Endothelial cell of umbilical vein (primary cell): ENCODE measurements around the gene DEXI. TPM values are rescaled to one million over a fixed set of nuclear protein-coding genes. Genes with fewer than 3 reads are reported as not detected.

Experiments
- BruUV-seq: library from RNA; stranded (reverse); fragments of 400-500 nt; replicated peaks from 2 replicates; lab custom pipeline; 2021; lab: Mats Ljungman, UMichigan
- CTCF ChIA-PET: fragments of 300-600, 350-600 bp; sonication (Branson Sonifier 250); formaldehyde crosslinking; loops from one replicate; lab custom pipeline; 2021; ENCODE audit warnings: antibody characterized with exemption, inconsistent platforms; lab: Charles Lee
- POLR2A ChIA-PET: fragments of 300-600, 350-600 bp; sonication (Branson Sonifier 250); formaldehyde crosslinking; loops from one replicate; lab custom pipeline; 2021; ENCODE audit warnings: antibody characterized with exemption, inconsistent platforms; lab: Charles Lee
- DNase-seq: peaks from one replicate; pipeline ENCODE4 v3.0.0-alpha.2; 2011; ENCODE audit warnings: low read depth, low spot score
- FAIRE-seq: peaks from 2 replicates; lab custom pipeline; 2011; peaks lifted over from hg19 to GRCh38; lab: Jason Lieb, UNC
- H2AFZ ChIP-seq: 2 replicates; pipeline ENCODE4 v1.6.0; 2012; ENCODE audit warnings: low read depth, low read length, control low read depth, inconsistent platforms
- H3K27ac ChIP-seq: 2 replicates; pipeline ENCODE4 v1.5.1; 2011; ENCODE audit warnings: low read depth, mild to moderate bottlenecking, control low read depth, low read length, moderate library complexity; ENCODE audit not compliant: insufficient read depth
- H3K27me3 ChIP-seq, 2 experiments: 2 replicates each; pipeline versions ENCODE4 v1.6.0 to v1.6.1; 2011; ENCODE audit warnings: low read length in 2 of 2, mixed read lengths in 1 of 2; ENCODE audit not compliant: control insufficient read depth in 2 of 2, insufficient read depth in 2 of 2
- H3K36me3 ChIP-seq, 2 experiments: 2 replicates in 1 of 2; 3 replicates in 1 of 2; pipeline ENCODE4 v1.5.1; 2011; ENCODE audit warnings: low read length in 2 of 2, mild to moderate bottlenecking in 1 of 2, moderate library complexity in 1 of 2; ENCODE audit not compliant: control insufficient read depth in 2 of 2, insufficient read depth in 2 of 2; ENCODE audit errors: extremely low read depth in 1 of 2
- H3K4me1 ChIP-seq: 3 replicates; pipeline ENCODE4 v1.5.1; 2011; ENCODE audit warnings: mild to moderate bottlenecking, low read length; ENCODE audit not compliant: control insufficient read depth, insufficient read depth; ENCODE audit errors: extremely low read depth
- H3K4me2 ChIP-seq: 2 replicates; pipeline ENCODE4 v1.6.1; 2011; ENCODE audit warnings: low read length, control low read depth, mixed read lengths; ENCODE audit not compliant: insufficient read depth
- H3K4me3 ChIP-seq, 3 experiments: fragments of 200-600 bp in 1 of 3; sonication (generic), shearing (Covaris generic) in 1 of 3; replicated peaks in 1 of 3; 2 replicates each; pipeline ENCODE4 v1.5.1; 2011 to 2016; ENCODE audit warnings: control low read depth in 3 of 3, low read length in 3 of 3, mild to moderate bottlenecking in 2 of 3, inconsistent platforms in 1 of 3, low read depth in 1 of 3, moderate library complexity in 1 of 3; ENCODE audit not compliant: insufficient read depth in 1 of 3
- H3K79me2 ChIP-seq: 2 replicates; pipeline ENCODE4 v1.6.0; 2012; ENCODE audit warnings: low read length, inconsistent platforms; ENCODE audit not compliant: control insufficient read depth, insufficient read depth
- H3K9ac ChIP-seq: replicated peaks from 2 replicates; pipeline ENCODE3; 2011; ENCODE audit warnings: low read length, control low read depth; ENCODE audit not compliant: insufficient read depth; ENCODE audit errors: extremely low read depth
- H3K9me1 ChIP-seq: replicated peaks from 3 replicates; pipeline ENCODE4 v1.6.0; 2011; ENCODE audit warnings: mild to moderate bottlenecking, low read length; ENCODE audit not compliant: control insufficient read depth, insufficient read depth; ENCODE audit errors: extremely low read depth
- H3K9me3 ChIP-seq: replicated peaks from 2 replicates; pipeline ENCODE4 v1.5.1; 2012; ENCODE audit warnings: low read length, inconsistent platforms; ENCODE audit not compliant: control insufficient read depth, insufficient read depth
- H4K20me1 ChIP-seq: replicated peaks from 2 replicates; pipeline ENCODE3; 2011; ENCODE audit warnings: mild to moderate bottlenecking, low read length; ENCODE audit not compliant: control insufficient read depth, insufficient read depth; ENCODE audit errors: extremely low read depth
- CTCF ChIP-seq, 2 donors: IDR thresholded peaks; 1 replicate in 1 of 2; 2 replicates in 1 of 2; pipeline ENCODE4 v1.5.1; 2011; ENCODE audit warnings: low read length in 2 of 2, mild to moderate bottlenecking in 2 of 2, moderate library complexity in 2 of 2, control low read depth in 1 of 2, inconsistent platforms in 1 of 2, low read depth in 1 of 2; ENCODE audit not compliant: insufficient read depth in 1 of 2; ENCODE audit errors: extremely low read depth in 1 of 2
- EZH2 ChIP-seq: IDR thresholded peaks from 2 replicates; pipeline ENCODE4 v1.6.1; 2012; ENCODE audit warnings: borderline replicate concordance, low read depth, mild to moderate bottlenecking, moderate library complexity, low read length, inconsistent platforms; ENCODE audit not compliant: severe bottlenecking
- FOS ChIP-seq: IDR thresholded peaks from 2 replicates; pipeline ENCODE4 v1.6.1; 2011; ENCODE audit warnings: mild to moderate bottlenecking, low read length, moderate library complexity, borderline replicate concordance; ENCODE audit not compliant: insufficient read depth
- GATA2 ChIP-seq: IDR thresholded peaks from 2 replicates; pipeline ENCODE4 v1.7.0; 2011; ENCODE audit warnings: low read depth, mild to moderate bottlenecking, moderate library complexity, mixed read lengths, low read length; ENCODE audit not compliant: insufficient read length, insufficient read depth
- JUN ChIP-seq: IDR thresholded peaks from 2 replicates; pipeline ENCODE4 v1.6.1; 2011; ENCODE audit warnings: borderline replicate concordance, low read depth; ENCODE audit not compliant: insufficient read length, insufficient read depth
- MAX ChIP-seq: IDR thresholded peaks from 2 replicates; pipeline ENCODE4 v1.6.1; 2011; ENCODE audit not compliant: insufficient read depth, insufficient read length
- MYC ChIP-seq: IDR thresholded peaks from one replicate; pipeline ENCODE4 v1.6.1; 2011; ENCODE audit warnings: mild to moderate bottlenecking, low read depth, low read length
- POLR2A ChIP-seq: IDR thresholded peaks from 2 replicates; pipeline ENCODE4 v1.6.1; 2012; ENCODE audit warnings: low read depth, mild to moderate bottlenecking, control low read depth, low read length
- POLR2AphosphoS5 ChIP-seq: IDR thresholded peaks from 2 replicates; pipeline ENCODE4 v1.6.1; 2012; ENCODE audit warnings: low read depth, mild to moderate bottlenecking, control low read depth, low read length, moderate library complexity; ENCODE audit not compliant: insufficient read depth
- dilution Hi-C: fragments of 300-500 bp; cut with MboI; formaldehyde crosslinking; loops from one replicate; pipeline ENCODE4 v1.15.0; 2019; ENCODE audit warnings: low sequenced_read_pairs; ENCODE audit not compliant: extremely low pct_ligation_motif_present
- intact Hi-C: fragments of 100-400 bp; cut with micrococcal nuclease; formaldehyde crosslinking; loops from one replicate; pipeline ENCODE4 v1.10.0; 2022
- polyA plus RNA-seq, 4 experiments: library from polyadenylated mRNA; depleted of rRNA in 3 of 4; stranded (reverse) in 3 of 4; unstranded in 1 of 4; fragments of >200 nt; gene quantifications; 2 replicates each; pipeline versions ENCODE4 v1.2.1 to v1.2.3, GENCODE V29; 2011 to 2012; ENCODE audit warnings: missing spikeins in 1 of 4
- total RNA-seq: library from RNA; stranded (reverse); gene quantifications from 2 replicates; pipeline ENCODE4 v1.2.3, GENCODE V29; 2021

DEXI gene
- total and polyA plus RNA-seq, 2 donors (not counting 3 experiments of a cell fraction or from before 2014, with no cell fraction given) = 32.8 to 69.5 TPM

DNA sequence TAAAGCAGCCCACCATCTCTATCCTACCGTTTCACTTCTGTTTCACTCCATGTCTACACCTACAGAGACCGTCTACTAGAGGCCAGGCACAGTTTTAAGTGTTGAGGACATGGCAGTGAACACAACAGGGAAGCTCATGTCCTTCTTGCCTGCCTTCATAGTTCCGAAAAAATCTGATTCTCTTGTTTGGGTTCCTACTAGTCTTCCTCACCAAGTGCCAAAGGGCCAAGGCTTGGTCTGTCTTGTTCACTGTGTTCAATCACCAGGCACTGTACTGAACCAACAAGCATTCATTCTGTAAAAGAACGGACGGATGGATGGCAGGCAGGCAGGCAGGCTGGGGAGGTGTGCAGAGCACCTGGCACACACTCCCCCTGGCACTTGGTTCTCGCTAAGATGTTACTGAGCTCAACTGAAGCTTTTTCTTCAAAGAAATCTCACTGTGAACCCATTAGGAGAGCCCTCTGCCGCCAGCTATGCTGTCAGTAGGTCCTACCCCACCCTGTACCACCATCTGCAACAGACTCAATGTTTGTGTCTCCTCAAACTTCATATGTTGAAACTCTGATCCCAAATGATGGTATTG is 2.5 kb downstream of the DEXI start:
- POLR2A ChIA-PET = no interaction called here
- peaks cover 2% of the 10 kb centered on the region for H4K20me1 ChIP-seq
- no peak overlapping the region for H3K4me3 ChIP-seq
- no peaks in the 10 kb centered on the region for H3K27me3 ChIP-seq
- peaks cover 52% of the 10 kb centered on the region for H3K4me1 ChIP-seq
- no peak for TF ChIP-seq FOS
- no peak for TF ChIP-seq CTCF (IDR thresholded peaks at IDR 0.05; ENCODE audit: extremely low read depth in 1 of 2, insufficient read depth in 1 of 2, low read depth in 1 of 2, low read length in 2 of 2)
- no peak for TF ChIP-seq POLR2A
- no peak for TF ChIP-seq MAX
- no peak for TF ChIP-seq MYC
- TF ChIP-seq EZH2 = no peak
- TF ChIP-seq JUN = no peak
- no peak for TF ChIP-seq POLR2AphosphoS5
- no peak for TF ChIP-seq GATA2
- no TSS peak for BruUV-seq
- dilution Hi-C loops (no loop called here), intact Hi-C loops (loop anchor here (10.0 kb wide), 1 partner anchor 555 kb away; the partner anchor contains the start of gene ATF7IP2)
- FAIRE-seq (no peak), DNase-seq (no peak)
- H3K9me1 ChIP-seq = no peaks in the 10 kb centered on the region
- peak overlapping the region; percentile 66 for H3K4me2 ChIP-seq
- no peaks in the 10 kb centered on the region for H3K36me3 ChIP-seq
- H3K9me3 ChIP-seq = no peaks in the 10 kb centered on the region
- no peak overlapping the region for H2AFZ ChIP-seq
- peaks cover 47% of the 10 kb centered on the region for H3K79me2 ChIP-seq
- H3K9ac ChIP-seq = no peak overlapping the region
- no peak overlapping the region for H3K27ac ChIP-seq
- CTCF ChIA-PET = interaction anchor here (1.7 kb wide), 1 partner anchor 21 kb away, joined by 8 read pairs; no protein-coding TSS in a partner anchor
